Testis (tissue), 2 donors: ENCODE measurements around the gene RASGRF1.

ENCODE experiments used
- CTCF ChIP-seq, 3 experiments: fragments of 450-650 bp in 2 of 3; fragments of 200-600 bp in 1 of 3; sonication (generic) in 1 of 3; IDR thresholded peaks; one replicate each; pipeline ENCODE4 v1.5.1; 2016 to 2019; ENCODE audit warnings: antibody characterized with exemption in 3 of 3, mild to moderate bottlenecking in 2 of 3, moderate library complexity in 1 of 3
- POLR2A ChIP-seq: fragments of 450-650 bp; IDR thresholded peaks from one replicate; pipeline ENCODE4 v1.6.1; 2017; ENCODE audit warnings: antibody characterized with exemption, mild to moderate bottlenecking, moderate library complexity

GRCh38 chr15:79089890-79090486 lies 592 bp downstream of the RASGRF1 start:
- TF ChIP-seq POLR2A (no peak), CTCF (IDR thresholded peaks at IDR 0.05) (no peak)
